Hindlimb muscle (tissue), 1 donor: Measurements from ENCODE around the gene OR52K1. TPM values are rescaled to one million over a fixed set of nuclear protein-coding genes. Genes with fewer than 3 reads are reported as not detected.
"Not testable (repeated sequence)": the region's sequence is repeated elsewhere in the genome, so short reads cannot be mapped to it uniquely, and the experiment has no call there.

Experiments used
- DNase-seq: peaks from one replicate; pipeline ENCODE4 v3.0.0-alpha.2; 2013
- polyA plus RNA-seq: library from polyadenylated mRNA; unstranded; fragments of 120-200 nt; gene quantifications from one replicate; pipeline ENCODE4 v1.2.1, GENCODE V29; 2013; ENCODE audit not compliant: insufficient read length

Gene OR52K1
- polyA plus RNA-seq = 0.12 TPM

- no peak for DNase-seq
These were observed at the start of gene OR52K1 for GRCh38 chr11:4482445-4482844. TSS of gene OR52K1 (plus strand) at chr11:4482646. CDS start at chr11:4488901, 6,255 bp downstream.

GRCh38 chr11:4433856-4434255 lies 48.6 kb upstream of the OR52K1 start:
- no peak for DNase-seq

- no peak for DNase-seq
These were observed 46.0 kb upstream of the OR52K1 start for GRCh38 chr11:4436411-4436810.

GRCh38 chr11:4441515-4441914 lies 40.9 kb upstream of the OR52K1 start:
- no peak for DNase-seq

- no peak for DNase-seq
These were observed 39.1 kb upstream of the OR52K1 start for GRCh38 chr11:4443232-4443891.

- no peak for DNase-seq
These were observed 33.5 kb upstream of the OR52K1 start, which contains the start of gene OR52K2 for GRCh38 chr11:4448995-4449394. TSS of gene OR52K2 (plus strand) at chr11:4449295. CDS start at chr11:4449340, 45 bp downstream.

- DNase-seq = no peak
These were observed 29.3 kb upstream of the OR52K1 start for GRCh38 chr11:4453118-4453517.

- DNase-seq = no peak
These were observed 28.4 kb upstream of the OR52K1 start for GRCh38 chr11:4454021-4454420.

- DNase-seq = no peak
These were observed 27.0 kb upstream of the OR52K1 start for GRCh38 chr11:4455419-4455818.

GRCh38 chr11:4459500-4459899 lies 22.9 kb upstream of the OR52K1 start:
- no peak for DNase-seq

- DNase-seq = no peak
These were observed 22.3 kb upstream of the OR52K1 start for GRCh38 chr11:4460151-4460550.

- DNase-seq = no peak
These were observed 18.0 kb upstream of the OR52K1 start for GRCh38 chr11:4464216-4465159.

GRCh38 chr11:4465407-4465806 lies 17.0 kb upstream of the OR52K1 start:
- DNase-seq = no peak

- DNase-seq = no peak
These were observed 16.1 kb upstream of the OR52K1 start for GRCh38 chr11:4466131-4466870.

- no peak for DNase-seq
These were observed 15.5 kb upstream of the OR52K1 start for GRCh38 chr11:4466871-4467442.

- DNase-seq = no peak
These were observed 14.4 kb upstream of the OR52K1 start for GRCh38 chr11:4467811-4468606.

GRCh38 chr11:4479644-4480043 lies 2.8 kb upstream of the OR52K1 start:
- DNase-seq = no peak

- no peak for DNase-seq
These were observed 1.7 kb upstream of the OR52K1 start for GRCh38 chr11:4480577-4481239.

GRCh38 chr11:4481240-4481582 lies 1.2 kb upstream of the OR52K1 start:
- DNase-seq = no peak

GRCh38 chr11:4484310-4484709 lies 1.9 kb downstream of the OR52K1 start:
- no peak for DNase-seq

- not testable (repeated sequence) for DNase-seq
These were observed 9.0 kb downstream of the OR52K1 start for GRCh38 chr11:4491405-4491804.
